Nephron progenitor cell (in vitro differentiated cells): ENCODE results near the gene CNTNAP2.

Experiments
- DNase-seq: peaks from one replicate; pipeline ENCODE4 v3.0.0; 2021
- H3K27ac Mint-ChIP-seq: 2 replicates; pipeline ENCODE4 v1.8.0; 2021; ENCODE audit warnings: mild to moderate bottlenecking, moderate library complexity, mixed read lengths
- H3K27me3 Mint-ChIP-seq: 2 replicates; pipeline ENCODE4 v1.8.0; 2021; ENCODE audit warnings: mild to moderate bottlenecking, low read depth, mixed read lengths; ENCODE audit not compliant: poor library complexity
- H3K36me3 Mint-ChIP-seq: 2 replicates; pipeline ENCODE4 v1.8.0; 2021; ENCODE audit warnings: low read depth, mixed read lengths
- H3K4me1 Mint-ChIP-seq: 2 replicates; pipeline ENCODE4 v1.8.0; 2021; ENCODE audit warnings: mixed read lengths
- H3K4me3 Mint-ChIP-seq: 2 replicates; pipeline ENCODE4 v1.8.0; 2021; ENCODE audit warnings: mild to moderate bottlenecking, moderate library complexity, mixed read lengths
- H3K9me3 Mint-ChIP-seq: 2 replicates; pipeline ENCODE4 v1.8.0; 2021; ENCODE audit warnings: mild to moderate bottlenecking, moderate library complexity, mixed read lengths
- TF ChIP-seq, protein P1 (sequence below): fragments of 200-600 bp; sonication (generic); IDR thresholded peaks from 2 replicates; pipeline ENCODE4 v1.5.0; 2021; ENCODE audit warnings: antibody characterized with exemption

The CNTNAP2 gene

DNA sequence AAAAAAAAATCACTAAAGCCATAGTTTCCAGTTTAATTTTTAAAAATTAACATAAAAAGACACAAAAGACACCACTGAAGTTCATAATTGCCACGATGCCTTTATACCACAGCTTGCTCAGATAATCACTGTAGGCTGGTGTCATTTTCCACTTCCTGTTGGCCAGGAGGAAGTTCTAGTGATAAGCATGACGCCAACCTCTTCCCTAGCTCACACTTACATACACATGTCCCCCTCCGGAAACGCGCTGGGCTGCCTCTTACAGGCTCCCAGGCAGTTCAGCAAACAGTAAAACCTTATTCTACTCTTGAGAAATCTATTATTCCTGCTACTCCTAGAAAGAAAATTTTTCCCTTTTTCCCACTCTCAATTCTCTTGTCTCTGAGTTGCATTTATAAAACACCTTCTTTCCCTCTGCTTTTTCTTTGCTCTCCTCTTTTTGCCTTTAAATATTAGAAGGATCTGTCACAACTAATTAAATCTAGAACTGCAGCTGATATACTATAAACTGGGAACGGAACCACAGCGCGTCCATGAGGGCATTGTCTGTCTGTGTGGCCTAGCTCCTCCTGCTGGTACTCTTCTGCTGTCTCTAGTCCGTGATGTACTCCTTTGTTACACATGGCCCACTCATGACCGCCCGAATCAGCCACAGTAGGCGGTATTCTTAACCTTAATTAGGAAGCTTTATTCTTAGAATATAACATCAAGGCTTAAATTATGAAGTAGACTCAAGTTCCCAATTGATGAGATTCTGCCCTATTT lies 664.9 kb downstream of the CNTNAP2 start:
- Mint-ChIP-seq H3K27me3 (no peaks in the 10 kb centered on the region), H3K4me3 (no peak overlapping the region), H3K36me3 (no peaks in the 10 kb centered on the region), H3K27ac (no peak overlapping the region), H3K4me1 (no peaks in the 10 kb centered on the region), H3K9me3 (no peaks in the 10 kb centered on the region)
- TF ChIP-seq, protein P1, sequence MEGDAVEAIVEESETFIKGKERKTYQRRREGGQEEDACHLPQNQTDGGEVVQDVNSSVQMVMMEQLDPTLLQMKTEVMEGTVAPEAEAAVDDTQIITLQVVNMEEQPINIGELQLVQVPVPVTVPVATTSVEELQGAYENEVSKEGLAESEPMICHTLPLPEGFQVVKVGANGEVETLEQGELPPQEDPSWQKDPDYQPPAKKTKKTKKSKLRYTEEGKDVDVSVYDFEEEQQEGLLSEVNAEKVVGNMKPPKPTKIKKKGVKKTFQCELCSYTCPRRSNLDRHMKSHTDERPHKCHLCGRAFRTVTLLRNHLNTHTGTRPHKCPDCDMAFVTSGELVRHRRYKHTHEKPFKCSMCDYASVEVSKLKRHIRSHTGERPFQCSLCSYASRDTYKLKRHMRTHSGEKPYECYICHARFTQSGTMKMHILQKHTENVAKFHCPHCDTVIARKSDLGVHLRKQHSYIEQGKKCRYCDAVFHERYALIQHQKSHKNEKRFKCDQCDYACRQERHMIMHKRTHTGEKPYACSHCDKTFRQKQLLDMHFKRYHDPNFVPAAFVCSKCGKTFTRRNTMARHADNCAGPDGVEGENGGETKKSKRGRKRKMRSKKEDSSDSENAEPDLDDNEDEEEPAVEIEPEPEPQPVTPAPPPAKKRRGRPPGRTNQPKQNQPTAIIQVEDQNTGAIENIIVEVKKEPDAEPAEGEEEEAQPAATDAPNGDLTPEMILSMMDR: no peak
- DNase-seq: no peak

DNA sequence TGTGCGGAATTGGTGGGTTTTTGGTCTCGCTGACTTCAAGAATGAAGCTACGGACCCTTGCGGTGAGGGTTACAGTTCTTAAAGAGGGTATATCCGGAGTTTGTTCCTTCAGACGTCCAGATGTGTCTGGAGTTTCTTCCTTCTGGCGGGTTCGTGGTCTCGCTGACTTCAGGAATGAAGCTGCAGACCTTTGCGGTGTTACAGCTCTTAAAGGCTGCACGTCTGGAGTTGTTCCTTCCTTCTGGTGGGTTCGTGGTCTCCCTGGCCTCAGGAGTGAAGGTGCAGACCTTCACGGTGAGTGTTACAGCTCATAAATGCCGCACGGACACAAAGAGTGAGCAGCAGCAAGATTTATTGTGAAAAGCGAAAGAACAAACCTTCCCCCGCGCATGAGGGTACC lies 670.7 kb downstream of the CNTNAP2 start:
- Mint-ChIP-seq H3K4me3 (no peak overlapping the region), H3K27me3 (peaks cover 6% of the 10 kb centered on the region), H3K4me1 (no peaks in the 10 kb centered on the region), H3K36me3 (no peaks in the 10 kb centered on the region), H3K9me3 (peaks cover 11% of the 10 kb centered on the region), H3K27ac (no peak overlapping the region)
- TF ChIP-seq, protein P1: no peak
- no peak for DNase-seq

DNA sequence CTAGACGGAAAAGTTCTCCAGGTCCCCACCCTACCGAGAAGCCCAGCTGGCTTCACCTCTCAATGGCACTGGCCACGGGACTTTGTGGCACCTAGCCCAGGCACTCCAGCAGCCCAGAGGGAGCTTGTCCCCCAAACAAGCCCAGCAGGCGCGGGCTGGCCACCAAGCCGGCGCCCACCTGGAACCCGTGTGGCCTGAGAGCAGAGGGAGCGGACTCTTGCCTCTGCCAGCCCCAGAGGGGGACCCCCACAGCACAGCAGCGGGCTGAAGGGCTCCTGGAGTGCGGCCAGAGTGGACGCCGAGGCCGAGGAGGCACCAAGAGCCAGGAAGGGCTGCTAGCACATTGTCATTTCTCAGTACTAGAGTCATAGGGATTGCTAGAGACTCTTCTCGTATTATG lies 671.4 kb downstream of the CNTNAP2 start:
- Mint-ChIP-seq H3K4me1 (no peaks in the 10 kb centered on the region), H3K27me3 (peaks cover 6% of the 10 kb centered on the region), H3K27ac (no peak overlapping the region), H3K4me3 (no peak overlapping the region), H3K36me3 (no peaks in the 10 kb centered on the region), H3K9me3 (peaks cover 11% of the 10 kb centered on the region)
- DNase-seq: no peak
- TF ChIP-seq, protein P1: no peak

DNA sequence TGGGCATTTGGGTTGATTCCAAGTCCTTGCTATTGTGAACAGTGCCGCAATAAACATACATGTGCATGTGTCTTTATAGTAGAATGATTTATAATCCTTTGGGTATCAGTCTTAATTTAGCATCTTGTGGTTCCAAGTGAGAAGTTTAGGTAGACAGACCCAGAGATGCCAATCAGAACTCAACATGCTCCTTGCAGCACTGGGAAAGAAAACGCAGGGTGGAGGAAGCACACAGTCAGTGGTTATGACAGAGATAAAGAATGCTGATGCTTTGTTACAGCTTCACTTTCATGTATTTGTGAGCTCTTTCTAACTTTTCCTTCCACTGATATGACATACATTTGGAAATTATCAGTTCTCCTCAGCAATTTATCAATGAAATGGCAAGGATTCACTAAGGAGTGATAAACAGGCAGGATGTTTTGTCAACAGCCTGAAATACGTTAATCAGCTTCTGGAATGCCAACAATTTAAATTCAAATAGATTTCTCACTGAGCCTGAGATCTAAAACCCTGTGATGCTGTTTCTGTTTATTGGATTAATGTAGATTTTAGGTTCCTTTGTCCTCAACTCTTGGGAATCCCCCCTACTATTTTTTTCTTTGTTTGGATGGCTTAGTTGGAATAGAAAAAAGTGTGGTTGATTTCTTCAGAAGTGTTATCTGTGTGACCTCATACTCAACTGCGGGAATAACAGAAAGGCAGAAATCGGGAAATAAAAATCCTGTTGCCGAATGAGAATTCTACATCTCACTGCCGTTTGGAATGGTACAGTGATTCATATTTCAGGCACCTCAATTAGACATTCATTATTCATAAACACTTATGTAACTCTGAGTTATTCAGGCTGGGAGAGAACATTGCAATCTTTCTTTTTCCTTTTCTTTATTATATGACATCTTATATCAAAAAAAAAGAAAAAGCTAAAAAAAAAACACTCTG lies 675.0 kb downstream of the CNTNAP2 start:
- peaks cover 26% of the 10 kb centered on the region for H3K9me3 Mint-ChIP-seq
- no peak overlapping the region for H3K4me3 Mint-ChIP-seq
- no peak overlapping the region for H3K27ac Mint-ChIP-seq
- no peaks in the 10 kb centered on the region for H3K36me3 Mint-ChIP-seq
- DNase-seq: no peak
- H3K4me1 Mint-ChIP-seq: no peaks in the 10 kb centered on the region
- H3K27me3 Mint-ChIP-seq: peaks cover 6% of the 10 kb centered on the region
- TF ChIP-seq, protein P1: no peak

DNA sequence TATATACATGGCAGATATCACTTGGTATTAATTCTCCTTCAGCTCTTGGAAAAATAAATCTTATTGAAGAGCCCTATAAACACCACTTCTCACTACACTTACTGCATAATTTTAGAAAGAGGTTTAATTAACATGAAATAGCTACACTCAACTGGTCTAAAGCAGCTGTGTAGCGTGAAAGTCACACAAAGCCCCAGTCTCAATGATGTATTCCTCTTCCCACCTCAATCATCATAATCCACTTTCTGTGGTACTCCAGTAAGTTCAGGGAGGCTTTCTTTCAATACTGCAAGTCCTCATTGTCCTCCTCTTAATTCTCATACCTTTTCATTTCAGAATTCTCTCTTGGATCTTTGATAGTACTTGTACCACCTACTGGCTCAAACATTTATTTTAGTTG lies 688.0 kb downstream of the CNTNAP2 start:
- Mint-ChIP-seq H3K27ac (no peak overlapping the region), H3K36me3 (no peaks in the 10 kb centered on the region), H3K4me1 (no peaks in the 10 kb centered on the region), H3K27me3 (peaks cover 5% of the 10 kb centered on the region), H3K4me3 (no peak overlapping the region), H3K9me3 (peaks cover 1% of the 10 kb centered on the region)
- TF ChIP-seq, protein P1: no peak
- no peak for DNase-seq
